K562 (cell line): ENCODE data around the gene WDR64. TPM values are rescaled to one million over a fixed set of nuclear protein-coding genes. Genes with fewer than 3 reads are reported as not detected.

Experiments used
- BDP1 ChIP-seq: IDR thresholded peaks from 3 replicates; pipeline ENCODE4 v1.6.1; 2011; ENCODE audit not compliant: insufficient read length, insufficient read depth
- GABPB1 ChIP-seq: sonication (generic); formaldehyde crosslinking; IDR thresholded peaks from 2 replicates; pipeline ENCODE4 v1.8.0; 2022; ENCODE audit warnings: mild to moderate bottlenecking, missing genetic modification reagents
- L3MBTL2 ChIP-seq: fragments of 450-650 bp; IDR thresholded peaks from 2 replicates; pipeline ENCODE4 v1.6.1; 2016; ENCODE audit warnings: mild to moderate bottlenecking, moderate library complexity
- MCM5 ChIP-seq: fragments of 450-650 bp; IDR thresholded peaks from 2 replicates; pipeline ENCODE4 v1.6.1; 2016; ENCODE audit warnings: low read depth
- NFE2 ChIP-seq: IDR thresholded peaks from 2 replicates; pipeline ENCODE4 v1.6.1; 2014; ENCODE audit warnings: antibody characterized with exemption, low read depth
- RAD21 ChIP-seq, 2 experiments: fragments of 250-450 bp in 1 of 2; fragments of 450-650 bp in 1 of 2; sonication (Bioruptor Pico) in 1 of 2; formaldehyde crosslinking in 1 of 2; IDR thresholded peaks in 1 of 2; conservative IDR thresholded peaks in 1 of 2; 2 replicates each; pipeline versions ENCODE4 v1.4.0 to v1.8.0; 2020 to 2022; ENCODE audit warnings: mild to moderate bottlenecking in 2 of 2, moderate library complexity in 1 of 2
- SLC30A9 ChIP-seq: fragments of 250-450 bp; sonication (Bioruptor Pico); IDR thresholded peaks from 2 replicates; pipeline ENCODE4 v1.8.0; 2022; ENCODE audit warnings: mild to moderate bottlenecking, moderate library complexity
- SUPT5H ChIP-seq: fragments of 450-650 bp; IDR thresholded peaks from 2 replicates; pipeline ENCODE4 v1.6.1; 2016
- TAF7 ChIP-seq: fragments of 450-650 bp; IDR thresholded peaks from 2 replicates; pipeline ENCODE4 v1.6.1; 2016; ENCODE audit warnings: missing genetic modification characterization, missing compliant biosample characterization
- ZNF165 ChIP-seq: fragments of 250-450 bp; sonication (Bioruptor Pico); IDR thresholded peaks from 2 replicates; pipeline ENCODE4 v1.4.0; 2020; ENCODE audit warnings: borderline replicate concordance
- ZNF785 ChIP-seq: fragments of 250-450 bp; sonication (Bioruptor Pico); IDR thresholded peaks from 2 replicates; pipeline ENCODE4 v1.4.0; 2020; ENCODE audit warnings: mild to moderate bottlenecking
- polyA plus RNA-seq, 8 experiments: library from polyadenylated mRNA; depleted of rRNA in 4 of 8; stranded (reverse) in 5 of 8; unstranded in 3 of 8; fragments of >200 nt; fragmentation: Nextera tagmentation in 2 of 8; fragmentation: Illumina TruSeq in 1 of 8; extraction: Ambion mirVana in 2 of 8; extraction: Trizol in 1 of 8; gene quantifications; 2 replicates each; pipeline versions ENCODE4 v1.2.1 to v1.2.3, GENCODE V29; 2011 to 2014; ENCODE audit warnings: inconsistent platforms in 1 of 8, missing spikeins in 1 of 8
- total RNA-seq, 7 experiments: library from RNA; depleted of rRNA in 6 of 7; stranded (reverse); fragments of >200 nt in 6 of 7; fragmentation: Illumina TruSeq in 2 of 7; extraction: Trizol in 2 of 7; gene quantifications; 2 replicates each; pipeline versions ENCODE4 v1.2.1 to v1.2.3, GENCODE V29; 2011 to 2021; ENCODE audit warnings: low replicate concordance in 1 of 7
- TF ChIP-seq, protein P1 (sequence below): fragments of 250-450 bp; sonication (Bioruptor Pico); IDR thresholded peaks from 2 replicates; pipeline ENCODE4 v1.8.0; 2021; ENCODE audit warnings: moderate library complexity, mild to moderate bottlenecking, inconsistent platforms
- TF ChIP-seq, protein P2 (sequence below): sonication (generic); formaldehyde crosslinking; IDR thresholded peaks from 2 replicates; pipeline ENCODE4 v1.8.0; 2022; ENCODE audit warnings: missing genetic modification reagents, mild to moderate bottlenecking, borderline replicate concordance
- TF ChIP-seq, protein P3 (sequence below): sonication (generic); formaldehyde crosslinking; IDR thresholded peaks from 2 replicates; pipeline ENCODE4 v1.8.0; 2022; ENCODE audit warnings: mild to moderate bottlenecking, missing genetic modification reagents, borderline replicate concordance
- TF ChIP-seq, protein P4 (sequence below): fragments of 450-650 bp; IDR thresholded peaks from 2 replicates; pipeline ENCODE4 v1.6.1; 2017; ENCODE audit warnings: antibody characterized with exemption
- TF ChIP-seq, protein P5 (sequence below): fragments of 250-450 bp; sonication (Bioruptor Pico); IDR thresholded peaks from 2 replicates; pipeline ENCODE4 v1.4.0; 2020; ENCODE audit warnings: mild to moderate bottlenecking
- TF ChIP-seq, protein P6 (sequence below): fragments of 450-650 bp; formaldehyde crosslinking; conservative IDR thresholded peaks from 2 replicates; pipeline ENCODE4 v1.4.0; 2022; ENCODE audit warnings: mild to moderate bottlenecking, missing genetic modification characterization

Gene WDR64
- total and polyA plus RNA-seq, 9 of the 15 experiments (the other 6 are each of a cell fraction or from before 2014, with no cell fraction given), result 0.06 to 0.29 (median 0.19) TPM; not detected in 5

DNA sequence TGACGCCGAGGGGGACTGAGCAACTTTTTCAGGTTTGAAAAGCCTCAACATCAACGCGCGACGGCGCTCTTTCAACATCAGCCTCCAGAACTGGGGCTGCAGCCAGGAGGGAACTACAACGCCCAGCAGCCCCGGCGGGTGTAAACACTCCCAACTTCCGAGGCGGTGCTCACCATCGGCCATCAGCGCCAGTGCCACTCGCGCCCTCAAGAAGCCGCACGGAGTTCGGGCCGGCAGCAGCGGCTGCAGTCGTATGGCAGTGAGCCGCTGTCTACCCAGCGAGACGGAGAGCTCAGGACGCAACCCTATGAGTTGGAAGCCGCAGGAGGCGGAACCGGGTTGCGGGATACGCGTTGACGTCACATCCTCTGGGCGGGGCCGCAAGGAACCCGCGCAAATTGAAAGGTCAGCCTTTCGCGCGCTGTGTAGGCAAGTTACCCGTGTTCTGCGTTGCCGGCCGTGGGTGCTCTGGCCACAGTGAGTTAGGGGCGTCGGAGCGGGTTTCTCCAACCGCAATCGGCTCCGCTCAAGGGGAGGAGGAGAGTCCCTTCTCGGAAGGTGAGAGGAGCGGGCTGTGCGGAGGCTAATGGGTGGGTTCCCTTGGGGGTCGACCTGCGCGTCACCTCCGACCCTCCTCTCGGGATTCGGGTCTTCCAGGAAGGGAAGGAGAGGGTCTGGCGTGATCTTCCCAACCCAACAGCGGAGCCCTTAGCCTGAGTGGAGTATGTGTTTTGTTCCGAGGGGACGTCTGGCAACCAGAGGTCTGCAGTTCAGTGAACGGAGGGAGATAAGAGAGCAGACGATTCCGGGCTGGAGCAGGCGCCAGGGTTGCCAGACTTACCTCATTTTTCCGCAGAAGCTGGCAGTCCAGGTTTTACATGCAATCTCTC lies 196.0 kb downstream of the WDR64 start, which contains the start of gene EXO1 (continued):
- TF ChIP-seq, protein P1, sequence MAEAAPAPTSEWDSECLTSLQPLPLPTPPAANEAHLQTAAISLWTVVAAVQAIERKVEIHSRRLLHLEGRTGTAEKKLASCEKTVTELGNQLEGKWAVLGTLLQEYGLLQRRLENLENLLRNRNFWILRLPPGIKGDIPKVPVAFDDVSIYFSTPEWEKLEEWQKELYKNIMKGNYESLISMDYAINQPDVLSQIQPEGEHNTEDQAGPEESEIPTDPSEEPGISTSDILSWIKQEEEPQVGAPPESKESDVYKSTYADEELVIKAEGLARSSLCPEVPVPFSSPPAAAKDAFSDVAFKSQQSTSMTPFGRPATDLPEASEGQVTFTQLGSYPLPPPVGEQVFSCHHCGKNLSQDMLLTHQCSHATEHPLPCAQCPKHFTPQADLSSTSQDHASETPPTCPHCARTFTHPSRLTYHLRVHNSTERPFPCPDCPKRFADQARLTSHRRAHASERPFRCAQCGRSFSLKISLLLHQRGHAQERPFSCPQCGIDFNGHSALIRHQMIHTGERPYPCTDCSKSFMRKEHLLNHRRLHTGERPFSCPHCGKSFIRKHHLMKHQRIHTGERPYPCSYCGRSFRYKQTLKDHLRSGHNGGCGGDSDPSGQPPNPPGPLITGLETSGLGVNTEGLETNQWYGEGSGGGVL (CRISPR knock-in tag), result no peak
- TF ChIP-seq SUPT5H (peak; percentile 96), SLC30A9 (CRISPR knock-in tag) (no peak), ZNF785 (CRISPR knock-in tag) (no peak), GABPB1 (CRISPR knock-in tag) (peak; percentile 97), TAF7 (peak; percentile 64; the same call in 1 of the 2 replicates), NFE2 (peak; percentile 3; the same call in 1 of the 2 replicates), BDP1 (no peak), MCM5 (no peak), RAD21 (CRISPR knock-in tag; conservative IDR thresholded peaks at IDR 0.05 in 1 of 2, IDR thresholded peaks at IDR 0.05 in 1 of 2) (peak; percentile 37 to 47), L3MBTL2 (peak; percentile 65), ZNF165 (CRISPR knock-in tag) (no peak)
- TF ChIP-seq, protein P2, sequence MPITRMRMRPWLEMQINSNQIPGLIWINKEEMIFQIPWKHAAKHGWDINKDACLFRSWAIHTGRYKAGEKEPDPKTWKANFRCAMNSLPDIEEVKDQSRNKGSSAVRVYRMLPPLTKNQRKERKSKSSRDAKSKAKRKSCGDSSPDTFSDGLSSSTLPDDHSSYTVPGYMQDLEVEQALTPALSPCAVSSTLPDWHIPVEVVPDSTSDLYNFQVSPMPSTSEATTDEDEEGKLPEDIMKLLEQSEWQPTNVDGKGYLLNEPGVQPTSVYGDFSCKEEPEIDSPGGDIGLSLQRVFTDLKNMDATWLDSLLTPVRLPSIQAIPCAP (CRISPR knock-in tag), result no peak
- TF ChIP-seq, protein P3, sequence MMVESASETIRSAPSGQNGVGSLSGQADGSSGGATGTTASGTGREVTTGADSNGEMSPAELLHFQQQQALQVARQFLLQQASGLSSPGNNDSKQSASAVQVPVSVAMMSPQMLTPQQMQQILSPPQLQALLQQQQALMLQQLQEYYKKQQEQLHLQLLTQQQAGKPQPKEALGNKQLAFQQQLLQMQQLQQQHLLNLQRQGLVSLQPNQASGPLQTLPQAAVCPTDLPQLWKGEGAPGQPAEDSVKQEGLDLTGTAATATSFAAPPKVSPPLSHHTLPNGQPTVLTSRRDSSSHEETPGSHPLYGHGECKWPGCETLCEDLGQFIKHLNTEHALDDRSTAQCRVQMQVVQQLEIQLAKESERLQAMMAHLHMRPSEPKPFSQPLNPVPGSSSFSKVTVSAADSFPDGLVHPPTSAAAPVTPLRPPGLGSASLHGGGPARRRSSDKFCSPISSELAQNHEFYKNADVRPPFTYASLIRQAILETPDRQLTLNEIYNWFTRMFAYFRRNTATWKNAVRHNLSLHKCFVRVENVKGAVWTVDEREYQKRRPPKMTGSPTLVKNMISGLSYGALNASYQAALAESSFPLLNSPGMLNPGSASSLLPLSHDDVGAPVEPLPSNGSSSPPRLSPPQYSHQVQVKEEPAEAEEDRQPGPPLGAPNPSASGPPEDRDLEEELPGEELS (CRISPR knock-in tag), result no peak; the same call in 1 of the 2 replicates
- TF ChIP-seq, protein P4, sequence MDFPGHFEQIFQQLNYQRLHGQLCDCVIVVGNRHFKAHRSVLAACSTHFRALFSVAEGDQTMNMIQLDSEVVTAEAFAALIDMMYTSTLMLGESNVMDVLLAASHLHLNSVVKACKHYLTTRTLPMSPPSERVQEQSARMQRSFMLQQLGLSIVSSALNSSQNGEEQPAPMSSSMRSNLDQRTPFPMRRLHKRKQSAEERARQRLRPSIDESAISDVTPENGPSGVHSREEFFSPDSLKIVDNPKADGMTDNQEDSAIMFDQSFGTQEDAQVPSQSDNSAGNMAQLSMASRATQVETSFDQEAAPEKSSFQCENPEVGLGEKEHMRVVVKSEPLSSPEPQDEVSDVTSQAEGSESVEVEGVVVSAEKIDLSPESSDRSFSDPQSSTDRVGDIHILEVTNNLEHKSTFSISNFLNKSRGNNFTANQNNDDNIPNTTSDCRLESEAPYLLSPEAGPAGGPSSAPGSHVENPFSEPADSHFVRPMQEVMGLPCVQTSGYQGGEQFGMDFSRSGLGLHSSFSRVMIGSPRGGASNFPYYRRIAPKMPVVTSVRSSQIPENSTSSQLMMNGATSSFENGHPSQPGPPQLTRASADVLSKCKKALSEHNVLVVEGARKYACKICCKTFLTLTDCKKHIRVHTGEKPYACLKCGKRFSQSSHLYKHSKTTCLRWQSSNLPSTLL, result no peak
- TF ChIP-seq, protein P5, sequence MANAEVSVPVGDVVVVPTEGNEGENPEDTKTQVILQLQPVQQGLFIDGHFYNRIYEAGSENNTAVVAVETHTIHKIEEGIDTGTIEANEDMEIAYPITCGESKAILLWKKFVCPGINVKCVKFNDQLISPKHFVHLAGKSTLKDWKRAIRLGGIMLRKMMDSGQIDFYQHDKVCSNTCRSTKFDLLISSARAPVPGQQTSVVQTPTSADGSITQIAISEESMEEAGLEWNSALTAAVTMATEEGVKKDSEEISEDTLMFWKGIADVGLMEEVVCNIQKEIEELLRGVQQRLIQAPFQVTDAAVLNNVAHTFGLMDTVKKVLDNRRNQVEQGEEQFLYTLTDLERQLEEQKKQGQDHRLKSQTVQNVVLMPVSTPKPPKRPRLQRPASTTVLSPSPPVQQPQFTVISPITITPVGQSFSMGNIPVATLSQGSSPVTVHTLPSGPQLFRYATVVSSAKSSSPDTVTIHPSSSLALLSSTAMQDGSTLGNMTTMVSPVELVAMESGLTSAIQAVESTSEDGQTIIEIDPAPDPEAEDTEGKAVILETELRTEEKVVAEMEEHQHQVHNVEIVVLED (CRISPR knock-in tag), result peak; percentile 98
- TF ChIP-seq, protein P6, sequence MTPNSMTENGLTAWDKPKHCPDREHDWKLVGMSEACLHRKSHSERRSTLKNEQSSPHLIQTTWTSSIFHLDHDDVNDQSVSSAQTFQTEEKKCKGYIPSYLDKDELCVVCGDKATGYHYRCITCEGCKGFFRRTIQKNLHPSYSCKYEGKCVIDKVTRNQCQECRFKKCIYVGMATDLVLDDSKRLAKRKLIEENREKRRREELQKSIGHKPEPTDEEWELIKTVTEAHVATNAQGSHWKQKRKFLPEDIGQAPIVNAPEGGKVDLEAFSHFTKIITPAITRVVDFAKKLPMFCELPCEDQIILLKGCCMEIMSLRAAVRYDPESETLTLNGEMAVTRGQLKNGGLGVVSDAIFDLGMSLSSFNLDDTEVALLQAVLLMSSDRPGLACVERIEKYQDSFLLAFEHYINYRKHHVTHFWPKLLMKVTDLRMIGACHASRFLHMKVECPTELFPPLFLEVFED (CRISPR knock-in tag), result no peak
